B cell (primary cell): ENCODE measurements around the gene DNAH10. TPM values are rescaled to one million over a fixed set of nuclear protein-coding genes. Genes with fewer than 3 reads are reported as not detected.

ENCODE experiments used
- ATAC-seq: fragments of 200-7000 bp; cut with Tn5 transposase; one replicate; pipeline ENCODE4 v1.10.0; 2021; ENCODE audit warnings: low read depth, mild to moderate bottlenecking, moderate number of reproducible peaks, moderate library complexity
- CTCF ChIA-PET: fragments of 350-600 bp; sonication (Branson Sonifier 250); formaldehyde crosslinking; loops from one replicate; lab custom pipeline; 2021; ENCODE audit warnings: antibody characterized with exemption, inconsistent platforms; lab: Charles Lee
- POLR2A ChIA-PET: fragments of 350-600 bp; sonication (Branson Sonifier 250); formaldehyde crosslinking; loops from one replicate; lab custom pipeline; 2021; ENCODE audit warnings: antibody characterized with exemption; lab: Charles Lee
- DNase-seq: peaks from one replicate; pipeline ENCODE4 v3.0.0; 2013
- H2AFZ ChIP-seq: 2 replicates; pipeline ENCODE4 v1.6.1; 2012; ENCODE audit warnings: mild to moderate bottlenecking, low read depth, low read length; ENCODE audit not compliant: insufficient read depth, poor library complexity, severe bottlenecking
- H3K27ac ChIP-seq, 2 donors: 1 replicate in 1 of 2; 2 replicates in 1 of 2; pipeline ENCODE4 v1.5.1; 2012 to 2013; ENCODE audit warnings: low read length in 2 of 2, mild to moderate bottlenecking in 2 of 2, moderate library complexity in 1 of 2
- H3K27me3 ChIP-seq, 4 experiments: fragments of 200-600 bp in 1 of 4; sonication (generic) in 1 of 4; replicated peaks in 1 of 4; 1 replicate in 2 of 4; 2 replicates in 2 of 4; pipeline versions ENCODE4 v1.6.1 to v1.7.0; 2013 to 2016; ENCODE audit warnings: low read length in 3 of 4, mild to moderate bottlenecking in 2 of 4, mixed read lengths in 1 of 4, moderate library complexity in 1 of 4; ENCODE audit not compliant: insufficient read depth in 4 of 4, control insufficient read depth in 3 of 4; ENCODE audit errors: control extremely low read depth in 1 of 4
- H3K36me3 ChIP-seq, 2 experiments: replicated peaks in 1 of 2; 1 replicate in 1 of 2; 2 replicates in 1 of 2; pipeline versions ENCODE4 v1.6.1 to v1.7.1; 2013; ENCODE audit warnings: low read length in 1 of 2; ENCODE audit not compliant: insufficient read depth in 2 of 2, control insufficient read depth in 1 of 2; ENCODE audit errors: control extremely low read depth in 1 of 2, extremely low read depth in 1 of 2
- H3K4me1 ChIP-seq, 2 donors: fragments of 200-600 bp in 1 of 2; sonication (generic) in 1 of 2; 1 replicate in 1 of 2; 2 replicates in 1 of 2; pipeline versions ENCODE4 v1.5.1 to v1.6.1; 2013 to 2017; ENCODE audit warnings: low read length in 2 of 2; ENCODE audit not compliant: control insufficient read depth in 2 of 2, insufficient read depth in 2 of 2
- H3K4me2 ChIP-seq: replicated peaks from 2 replicates; pipeline ENCODE3; 2012; ENCODE audit warnings: mild to moderate bottlenecking, low read depth, low read length; ENCODE audit not compliant: poor library complexity, severe bottlenecking
- H3K4me3 ChIP-seq, 5 experiments: fragments of 200-600 bp in 1 of 5; sonication (generic) in 1 of 5; 1 replicate in 3 of 5; 2 replicates in 2 of 5; pipeline versions ENCODE4 v1.5.1 to v1.7.0; 2011 to 2016; ENCODE audit warnings: low read length in 4 of 5, mild to moderate bottlenecking in 4 of 5, low read depth in 2 of 5, control low read depth in 1 of 5, moderate library complexity in 1 of 5; ENCODE audit not compliant: insufficient read depth in 1 of 5; ENCODE audit errors: control extremely low read depth in 1 of 5, extremely low read depth in 1 of 5
- H3K79me2 ChIP-seq: fragments of 200-600 bp; sonication (generic); one replicate; pipeline ENCODE4 v1.6.0; 2016; ENCODE audit warnings: low read length; ENCODE audit not compliant: control insufficient read depth, insufficient read depth
- H3K9ac ChIP-seq: fragments of 200-600 bp; sonication (generic); 2 replicates; pipeline ENCODE4 v1.6.1; 2017; ENCODE audit warnings: mild to moderate bottlenecking, low read length, moderate library complexity
- H3K9me3 ChIP-seq, 3 donors: one replicate each; pipeline versions ENCODE4 v1.6.1 to v1.7.1; 2013; ENCODE audit warnings: low read length in 2 of 3; ENCODE audit not compliant: control insufficient read depth in 2 of 3, insufficient read depth in 1 of 3; ENCODE audit errors: control extremely low read depth in 1 of 3
- H4K20me1 ChIP-seq: 2 replicates; pipeline ENCODE4 v1.6.0; 2012; ENCODE audit warnings: mild to moderate bottlenecking, low read length; ENCODE audit not compliant: insufficient read depth, control insufficient read depth, poor library complexity, severe bottlenecking
- H3K27ac Mint-ChIP-seq: one replicate; pipeline ENCODE4 v1.8.0; 2021; ENCODE audit warnings: mixed read lengths
- H3K27me3 Mint-ChIP-seq: one replicate; pipeline ENCODE4 v1.8.0; 2021; ENCODE audit warnings: mixed read lengths
- H3K4me1 Mint-ChIP-seq: one replicate; pipeline ENCODE4 v1.8.0; 2021; ENCODE audit warnings: mixed read lengths
- H3K4me3 Mint-ChIP-seq: one replicate; pipeline ENCODE4 v1.8.0; 2021; ENCODE audit warnings: mixed read lengths
- H3K9me3 Mint-ChIP-seq: one replicate; pipeline ENCODE4 v1.8.0; 2022; ENCODE audit warnings: mixed read lengths; ENCODE audit not compliant: insufficient read depth
- CTCF ChIP-seq: fragments of 200-600 bp; IDR thresholded peaks from one replicate; pipeline ENCODE4 v1.8.0; 2022; ENCODE audit warnings: antibody characterized with exemption, mild to moderate bottlenecking
- EZH2 ChIP-seq: IDR thresholded peaks from 2 replicates; pipeline ENCODE4 v1.6.1; 2012; ENCODE audit warnings: borderline replicate concordance, low read depth, mild to moderate bottlenecking, moderate library complexity, low read length; ENCODE audit not compliant: insufficient read depth, poor library complexity, severe bottlenecking
- WGBS: methylation state at CpG from one replicate; pipeline ENCODE4 v1.1.5; 2013; ENCODE audit warnings: missing lambda C conversion rate; ENCODE audit not compliant: insufficient coverage; 5-methylcytosine and 5-hydroxymethylcytosine counted together
- intact Hi-C: fragments of 100-400 bp; cut with micrococcal nuclease; formaldehyde crosslinking; loops from one replicate; pipeline ENCODE4 v1.10.0; 2022
- polyA plus RNA-seq: library from polyadenylated mRNA; depleted of rRNA; stranded (reverse); fragments of >200 nt; gene quantifications from 2 replicates; pipeline ENCODE4 v1.2.3, GENCODE V29; 2012
- total RNA-seq, 2 donors: library from RNA; stranded (reverse); fragments of 120-200 nt in 1 of 2; gene quantifications; 1 replicate in 1 of 2; 2 replicates in 1 of 2; pipeline versions ENCODE4 v1.2.3 to v1.2.4, GENCODE V29; 2013 to 2022

Gene DNAH10
- total and polyA plus RNA-seq, 2 donors (not counting 1 experiment from before 2014, with no cell fraction given): 0.24 to 0.99 TPM

DNA sequence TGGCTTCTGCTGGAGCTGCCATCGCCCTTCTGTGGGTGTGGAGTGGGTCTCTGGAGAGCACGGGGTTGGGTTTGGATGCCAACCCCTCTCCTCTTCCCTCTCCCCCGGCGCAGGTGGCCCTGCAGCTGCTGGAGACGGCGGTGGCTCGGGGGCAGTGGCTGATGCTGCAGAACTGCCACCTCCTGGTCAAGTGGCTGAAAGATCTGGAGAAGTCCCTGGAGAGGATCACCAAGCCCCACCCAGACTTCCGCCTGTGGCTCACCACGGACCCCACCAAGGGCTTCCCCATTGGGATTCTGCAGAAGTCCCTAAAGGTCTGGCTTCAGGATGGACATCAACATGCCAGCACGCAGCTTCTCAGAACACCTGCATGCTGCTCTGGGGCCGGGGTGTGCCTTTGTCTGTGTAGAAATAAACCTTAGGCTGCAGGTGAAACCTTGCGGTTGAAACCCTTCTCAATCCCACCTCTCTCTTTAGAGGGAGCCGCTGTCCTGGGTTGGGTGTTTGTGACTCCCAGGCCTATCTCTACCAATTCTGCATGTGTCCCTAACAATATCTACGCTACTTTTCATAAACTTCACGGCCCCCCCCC lies 166.3 kb downstream of the DNAH10 start:
- H3K9me3 ChIP-seq: peaks cover 0 to 4% (median 0%) of the 10 kb centered on the region in 3 donors
- peaks cover 7% of the 10 kb centered on the region for H3K4me1 Mint-ChIP-seq
- CTCF ChIA-PET: interaction anchor here (0.7 to 1.9 kb wide), 3 partner anchors 23 to 58 kb away, joined by 4 to 8 read pairs (median 4); no protein-coding TSS in a partner anchor
- no peaks in the 10 kb centered on the region for H4K20me1 ChIP-seq
- H3K36me3 ChIP-seq: no peaks in the 10 kb centered on the region
- no peak for DNase-seq
- peaks cover 4 to 8% of the 10 kb centered on the region in 2 donors for H3K4me1 ChIP-seq
- WGBS: 11% methylated on average over 9 of the region's 15 CpGs
- no peak overlapping the region for H3K4me3 ChIP-seq
- ATAC-seq: no peak
- H3K79me2 ChIP-seq: no peaks in the 10 kb centered on the region
- TF ChIP-seq CTCF: no peak
- no peak for TF ChIP-seq EZH2
- no peak overlapping the region for H3K27ac ChIP-seq
- POLR2A ChIA-PET: no interaction called here
- H3K27ac Mint-ChIP-seq: no peak overlapping the region
- no peaks in the 10 kb centered on the region for H3K9me3 Mint-ChIP-seq
- H3K27me3 ChIP-seq: peaks cover 0 to 9% (median 2%) of the 10 kb centered on the region in 4 experiments
- intact Hi-C loops: no loop called here
- H2AFZ ChIP-seq: no peak overlapping the region
- H3K27me3 Mint-ChIP-seq: peaks cover 21% of the 10 kb centered on the region
- no peak overlapping the region for H3K9ac ChIP-seq
- no peak overlapping the region for H3K4me2 ChIP-seq
- H3K4me3 Mint-ChIP-seq: no peak overlapping the region

DNA sequence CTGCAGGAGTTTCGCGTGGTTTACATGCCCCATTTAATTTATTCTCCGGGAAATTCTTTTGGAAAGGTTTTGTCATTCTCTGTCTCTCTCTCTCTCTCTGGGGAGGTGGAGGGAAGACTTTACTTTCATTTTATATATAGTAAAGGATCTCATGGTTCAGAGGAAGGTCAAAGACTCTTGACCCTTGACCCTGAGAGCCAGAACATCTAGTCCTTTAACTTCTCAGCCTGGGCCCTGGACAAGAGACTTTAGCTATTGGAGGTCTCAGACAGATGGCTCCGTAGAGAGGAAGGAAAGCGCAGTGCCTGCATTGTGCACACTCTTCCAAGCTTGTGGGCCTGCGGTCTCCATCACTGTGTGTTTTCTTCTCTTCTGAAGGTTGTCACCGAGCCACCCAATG lies 166.8 kb downstream of the DNAH10 start:
- peaks cover 21% of the 10 kb centered on the region for H3K27me3 Mint-ChIP-seq

More for the DNA sequence above, 166.8 kb downstream of the DNAH10 start:
- no peaks in the 10 kb centered on the region for H3K79me2 ChIP-seq
- no peaks in the 10 kb centered on the region for H4K20me1 ChIP-seq
- H3K9me3 ChIP-seq: peaks cover 0 to 4% (median 0%) of the 10 kb centered on the region in 3 donors
- no peak for DNase-seq
- Mint-ChIP-seq H3K4me1 (peaks cover 9% of the 10 kb centered on the region), H3K4me3 (no peak overlapping the region), H3K27ac (no peak overlapping the region), H3K9me3 (no peaks in the 10 kb centered on the region)
- H2AFZ ChIP-seq: no peak overlapping the region
- 95% methylated on average over 4 of the region's 7 CpGs for WGBS
- H3K27me3 ChIP-seq: peaks cover 0 to 9% (median 2%) of the 10 kb centered on the region in 4 experiments
- H3K4me1 ChIP-seq: peaks cover 9 to 13% of the 10 kb centered on the region in 2 donors
- ATAC-seq: no peak
- no peak for TF ChIP-seq CTCF
- no peak for TF ChIP-seq EZH2
- POLR2A ChIA-PET: no interaction called here
- H3K4me3 ChIP-seq: no peak overlapping the region
- CTCF ChIA-PET: interaction anchor here (0.7 to 1.9 kb wide), 3 partner anchors 24 to 58 kb away, joined by 4 to 8 read pairs (median 4); no protein-coding TSS in a partner anchor
- no peak overlapping the region for H3K4me2 ChIP-seq
- H3K36me3 ChIP-seq: no peaks in the 10 kb centered on the region
- intact Hi-C loops: no loop called here
- no peak overlapping the region for H3K9ac ChIP-seq
- H3K27ac ChIP-seq: no peak overlapping the region
